OCI-LY1 (cell line): ENCODE results near the gene FAM13C.

Experiments used
- H2AFZ ChIP-seq: fragments of 200-600 bp; sonication (generic), shearing (Covaris generic); 2 replicates; pipeline ENCODE4 v1.6.0; 2014; ENCODE audit warnings: antibody characterized with exemption, mild to moderate bottlenecking, low read length
- H3F3A ChIP-seq: fragments of 200-600 bp; sonication (generic), shearing (Covaris generic); 2 replicates; pipeline ENCODE4 v1.6.0; 2014; ENCODE audit warnings: mild to moderate bottlenecking, antibody characterized with exemption, low read length, moderate library complexity; ENCODE audit not compliant: insufficient read depth
- H3K27ac ChIP-seq: fragments of 200-600 bp; sonication (generic); 2 replicates; pipeline ENCODE4 v1.5.1; 2014; ENCODE audit warnings: low read length, mixed run types, mild to moderate bottlenecking, low read depth; ENCODE audit not compliant: poor library complexity, severe bottlenecking
- H3K27me3 ChIP-seq: fragments of 200-600 bp; sonication (generic); 2 replicates; pipeline ENCODE4 v1.6.0; 2014; ENCODE audit warnings: antibody characterized with exemption, mild to moderate bottlenecking, low read length, moderate library complexity; ENCODE audit not compliant: insufficient read depth
- H3K36me3 ChIP-seq: fragments of 200-600 bp; sonication (generic); 2 replicates; pipeline ENCODE4 v1.6.1; 2014; ENCODE audit warnings: mild to moderate bottlenecking, antibody characterized with exemption, low read length, moderate library complexity, mixed read lengths; ENCODE audit not compliant: insufficient read depth
- H3K4me1 ChIP-seq: fragments of 200-600 bp; sonication (generic); 2 replicates; pipeline ENCODE4 v1.5.1; 2014; ENCODE audit warnings: mild to moderate bottlenecking, low read length, moderate library complexity; ENCODE audit not compliant: insufficient read depth, severe bottlenecking
- H3K4me2 ChIP-seq: fragments of 200-600 bp; sonication (generic), shearing (Covaris generic); 2 replicates; pipeline ENCODE4 v1.6.1; 2014; ENCODE audit warnings: low read length
- H3K4me3 ChIP-seq: fragments of 200-600 bp; sonication (generic); 2 replicates; pipeline ENCODE4 v1.5.1; 2014; ENCODE audit warnings: low read length, low read depth, mild to moderate bottlenecking, mixed read lengths; ENCODE audit not compliant: poor library complexity, severe bottlenecking
- H3K79me2 ChIP-seq: fragments of 200-600 bp; shearing (Covaris generic); 2 replicates; pipeline ENCODE4 v1.6.1; 2016; ENCODE audit warnings: mixed run types, low read length, mixed read lengths; ENCODE audit not compliant: insufficient read depth
- H3K9ac ChIP-seq: fragments of 200-600 bp; sonication (generic), shearing (Covaris generic); 2 replicates; pipeline ENCODE4 v1.6.1; 2014; ENCODE audit warnings: mild to moderate bottlenecking, low read length, mixed read lengths
- H3K9me2 ChIP-seq: fragments of 200-600 bp; sonication (generic), shearing (Covaris generic); 2 replicates; pipeline ENCODE4 v1.6.1; 2014; ENCODE audit warnings: low read depth, mild to moderate bottlenecking, low read length, mixed read lengths
- H3K9me3 ChIP-seq: fragments of 200-600 bp; shearing (Covaris generic); 2 replicates; pipeline ENCODE4 v1.6.1; 2014; ENCODE audit warnings: low read length, mixed read lengths
- H4K20me1 ChIP-seq: fragments of 200-600 bp; sonication (generic), shearing (Covaris generic); 2 replicates; pipeline ENCODE4 v1.6.0; 2016; ENCODE audit warnings: mild to moderate bottlenecking, low read length; ENCODE audit not compliant: insufficient read depth
- CTCF ChIP-seq: fragments of 200-600 bp; sonication (generic), shearing (Covaris generic); IDR thresholded peaks from 2 replicates; pipeline ENCODE4 v1.5.1; 2017; ENCODE audit warnings: mild to moderate bottlenecking, antibody characterized with exemption, low read length, moderate library complexity, mixed read lengths
- EZH2 ChIP-seq: fragments of 200-600 bp; sonication (generic), shearing (Covaris generic); IDR thresholded peaks from 2 replicates; pipeline ENCODE4 v1.8.0; 2017; ENCODE audit warnings: borderline replicate concordance, mixed run types, mild to moderate bottlenecking, antibody characterized with exemption, low read length, moderate library complexity, mixed read lengths

Gene FAM13C

GRCh38 chr10:59244871-59245270 is 117.5 kb downstream of the FAM13C start:
- H3K27ac ChIP-seq, result no peak overlapping the region
- no peak overlapping the region for H2AFZ ChIP-seq
- no peaks in the 10 kb centered on the region for H3F3A ChIP-seq
- no peaks in the 10 kb centered on the region for H3K79me2 ChIP-seq
- no peak overlapping the region for H3K4me2 ChIP-seq
- TF ChIP-seq CTCF, result no peak
- no peak for TF ChIP-seq EZH2
- H3K36me3 ChIP-seq, result no peaks in the 10 kb centered on the region
- H3K4me3 ChIP-seq, result no peak overlapping the region
- no peaks in the 10 kb centered on the region for H3K4me1 ChIP-seq
- H3K27me3 ChIP-seq, result no peaks in the 10 kb centered on the region
- H3K9me2 ChIP-seq, result no peaks in the 10 kb centered on the region
- no peaks in the 10 kb centered on the region for H3K9me3 ChIP-seq
- no peaks in the 10 kb centered on the region for H4K20me1 ChIP-seq
- no peak overlapping the region for H3K9ac ChIP-seq

GRCh38 chr10:59243611-59244195 is 118.6 kb downstream of the FAM13C start:
- H3K9me2 ChIP-seq, result no peaks in the 10 kb centered on the region
- H3K27ac ChIP-seq, result no peak overlapping the region
- no peaks in the 10 kb centered on the region for H3K4me1 ChIP-seq
- H2AFZ ChIP-seq, result no peak overlapping the region
- H3K79me2 ChIP-seq, result no peaks in the 10 kb centered on the region
- H3K36me3 ChIP-seq, result no peaks in the 10 kb centered on the region
- no peak overlapping the region for H3K4me2 ChIP-seq
- TF ChIP-seq EZH2 (no peak), CTCF (no peak)
- no peaks in the 10 kb centered on the region for H3F3A ChIP-seq
- no peaks in the 10 kb centered on the region for H4K20me1 ChIP-seq
- H3K9ac ChIP-seq, result no peak overlapping the region
- H3K27me3 ChIP-seq, result no peaks in the 10 kb centered on the region
- no peak overlapping the region for H3K4me3 ChIP-seq
- H3K9me3 ChIP-seq, result no peaks in the 10 kb centered on the region

GRCh38 chr10:59242991-59243390 is 119.4 kb downstream of the FAM13C start:
- TF ChIP-seq EZH2, result no peak
- no peak for TF ChIP-seq CTCF
- Histone ChIP-seq H4K20me1 (no peaks in the 10 kb centered on the region), H3K9me2 (no peaks in the 10 kb centered on the region), H3K36me3 (no peaks in the 10 kb centered on the region), H3K9ac (no peak overlapping the region), H3K9me3 (no peaks in the 10 kb centered on the region), H2AFZ (no peak overlapping the region), H3K27ac (no peak overlapping the region), H3K4me1 (no peaks in the 10 kb centered on the region), H3K4me2 (no peak overlapping the region), H3F3A (no peaks in the 10 kb centered on the region), H3K27me3 (no peaks in the 10 kb centered on the region), H3K4me3 (no peak overlapping the region), H3K79me2 (no peaks in the 10 kb centered on the region)
